ENCODE measurements around the gene PRKN.
"Not testable (repeated sequence)": the region's sequence is repeated elsewhere in the genome, so short reads cannot be mapped to it uniquely, and the experiment has no call there.

DNA sequence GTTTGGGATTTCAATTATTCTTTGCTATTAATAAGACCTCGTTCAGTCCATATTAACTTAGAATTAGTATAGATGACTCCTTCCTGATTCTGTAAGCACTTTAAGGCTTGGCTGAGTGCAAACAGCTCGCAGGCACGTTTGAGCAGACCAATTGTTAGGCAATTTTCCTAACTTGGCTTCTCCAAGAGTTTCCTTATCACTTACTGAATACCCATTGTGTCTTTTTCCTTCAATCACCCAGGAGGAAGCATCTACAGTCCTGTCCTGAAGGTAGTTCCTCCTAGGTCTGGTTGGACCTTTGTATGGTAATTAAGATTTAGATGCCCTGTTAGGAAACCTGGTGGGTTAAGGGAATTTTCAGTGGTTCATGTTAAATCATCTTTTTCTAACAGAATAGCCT is 1414.1 kb downstream of the PRKN start:
- TF ChIP-seq, protein P1, sequence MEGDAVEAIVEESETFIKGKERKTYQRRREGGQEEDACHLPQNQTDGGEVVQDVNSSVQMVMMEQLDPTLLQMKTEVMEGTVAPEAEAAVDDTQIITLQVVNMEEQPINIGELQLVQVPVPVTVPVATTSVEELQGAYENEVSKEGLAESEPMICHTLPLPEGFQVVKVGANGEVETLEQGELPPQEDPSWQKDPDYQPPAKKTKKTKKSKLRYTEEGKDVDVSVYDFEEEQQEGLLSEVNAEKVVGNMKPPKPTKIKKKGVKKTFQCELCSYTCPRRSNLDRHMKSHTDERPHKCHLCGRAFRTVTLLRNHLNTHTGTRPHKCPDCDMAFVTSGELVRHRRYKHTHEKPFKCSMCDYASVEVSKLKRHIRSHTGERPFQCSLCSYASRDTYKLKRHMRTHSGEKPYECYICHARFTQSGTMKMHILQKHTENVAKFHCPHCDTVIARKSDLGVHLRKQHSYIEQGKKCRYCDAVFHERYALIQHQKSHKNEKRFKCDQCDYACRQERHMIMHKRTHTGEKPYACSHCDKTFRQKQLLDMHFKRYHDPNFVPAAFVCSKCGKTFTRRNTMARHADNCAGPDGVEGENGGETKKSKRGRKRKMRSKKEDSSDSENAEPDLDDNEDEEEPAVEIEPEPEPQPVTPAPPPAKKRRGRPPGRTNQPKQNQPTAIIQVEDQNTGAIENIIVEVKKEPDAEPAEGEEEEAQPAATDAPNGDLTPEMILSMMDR (IDR thresholded peaks at IDR 0.05), result not testable (repeated sequence)
- TF ChIP-seq POLR2A (IDR thresholded peaks at IDR 0.05), result not testable (repeated sequence)
